Fibroblast of mammary gland (primary cell): ENCODE data around the gene CDX2.

Source experiments
- DNase-seq: peaks from one replicate; pipeline ENCODE4 v3.0.0-alpha.2; 2010; ENCODE audit warnings: low read depth
- H3K4me3 ChIP-seq: 2 replicates; pipeline ENCODE4 v1.5.1; 2011; ENCODE audit warnings: low read depth, mild to moderate bottlenecking, low read length, moderate library complexity; ENCODE audit not compliant: control insufficient read depth
- CTCF ChIP-seq: conservative IDR thresholded peaks from 2 replicates; pipeline ENCODE4 v1.5.1; 2011; ENCODE audit warnings: low read depth, low read length, inconsistent platforms; ENCODE audit not compliant: control insufficient read depth, insufficient read depth

CDX2 gene

GRCh38 chr13:27952876-27953675 lies 16.0 kb downstream of the CDX2 start:
- no peak for DNase-seq
- no peak overlapping the region for H3K4me3 ChIP-seq
- no peak for TF ChIP-seq CTCF

GRCh38 chr13:27942972-27943371 lies 26.1 kb downstream of the CDX2 start:
- no peak for TF ChIP-seq CTCF

GRCh38 chr13:27933580-27934328 lies 35.4 kb downstream of the CDX2 start:
- H3K4me3 ChIP-seq = no peak overlapping the region
- TF ChIP-seq CTCF = no peak
- DNase-seq = no peak

More at GRCh38 chr13:27942972-27943371, 26.1 kb downstream of the CDX2 start:
- DNase-seq = no peak
- H3K4me3 ChIP-seq = no peak overlapping the region

- DNase-seq = no peak
- no peak for TF ChIP-seq CTCF
- H3K4me3 ChIP-seq = no peak overlapping the region
These were observed 36.0 kb downstream of the CDX2 start for GRCh38 chr13:27933118-27933517.

- no peak for TF ChIP-seq CTCF
These were observed 39.2 kb downstream of the CDX2 start for GRCh38 chr13:27929868-27930267.

GRCh38 chr13:27928805-27929753 lies 40.0 kb downstream of the CDX2 start:
- TF ChIP-seq CTCF = no peak
- no peak for DNase-seq
- no peak overlapping the region for H3K4me3 ChIP-seq

More at GRCh38 chr13:27929868-27930267, 39.2 kb downstream of the CDX2 start:
- DNase-seq = no peak
- H3K4me3 ChIP-seq = no peak overlapping the region
